Progenitor cell of endocrine pancreas (in vitro differentiated cells): ENCODE results near the gene CTNNA2. TPM values are rescaled to one million over a fixed set of nuclear protein-coding genes. Genes with fewer than 3 reads are reported as not detected.

Experiments used
- DNase-seq: peaks from one replicate; pipeline ENCODE4 v3.0.0; 2021; ENCODE audit warnings: low spot score; ENCODE audit not compliant: unreplicated experiment
- H3K27ac Mint-ChIP-seq: 2 replicates; pipeline ENCODE4 v1.8.0; 2021; ENCODE audit warnings: mild to moderate bottlenecking, moderate library complexity, mixed read lengths
- H3K27me3 Mint-ChIP-seq: 2 replicates; pipeline ENCODE4 v1.8.0; 2021; ENCODE audit warnings: mixed read lengths
- H3K36me3 Mint-ChIP-seq: 2 replicates; pipeline ENCODE4 v1.8.0; 2022; ENCODE audit warnings: mixed read lengths; ENCODE audit not compliant: insufficient read depth
- H3K4me1 Mint-ChIP-seq: 2 replicates; pipeline ENCODE4 v1.8.0; 2021; ENCODE audit warnings: low read depth, mixed read lengths
- H3K4me3 Mint-ChIP-seq: 2 replicates; pipeline ENCODE4 v1.8.0; 2021; ENCODE audit warnings: low read depth, mild to moderate bottlenecking, moderate library complexity, mixed read lengths
- H3K9me3 Mint-ChIP-seq: 2 replicates; pipeline ENCODE4 v1.8.0; 2021; ENCODE audit warnings: low read depth, mixed read lengths
- total RNA-seq: library from RNA; stranded (reverse); gene quantifications from 2 replicates; pipeline ENCODE4 v1.2.1, GENCODE V29; 2021
- TF ChIP-seq, protein P1 (sequence below): fragments of 200-600 bp; sonication (generic); IDR thresholded peaks from one replicate; pipeline ENCODE4 v1.5.0; 2021; ENCODE audit warnings: antibody characterized with exemption, mild to moderate bottlenecking; ENCODE audit not compliant: unreplicated experiment

CTNNA2 gene
- total RNA-seq, 1 donor from 2014 or later: 10.2 TPM

- no peak overlapping the region for H3K4me3 Mint-ChIP-seq
- DNase-seq: no peak
- H3K36me3 Mint-ChIP-seq: no peaks in the 10 kb centered on the region
- no peaks in the 10 kb centered on the region for H3K27me3 Mint-ChIP-seq
- TF ChIP-seq, protein P1, sequence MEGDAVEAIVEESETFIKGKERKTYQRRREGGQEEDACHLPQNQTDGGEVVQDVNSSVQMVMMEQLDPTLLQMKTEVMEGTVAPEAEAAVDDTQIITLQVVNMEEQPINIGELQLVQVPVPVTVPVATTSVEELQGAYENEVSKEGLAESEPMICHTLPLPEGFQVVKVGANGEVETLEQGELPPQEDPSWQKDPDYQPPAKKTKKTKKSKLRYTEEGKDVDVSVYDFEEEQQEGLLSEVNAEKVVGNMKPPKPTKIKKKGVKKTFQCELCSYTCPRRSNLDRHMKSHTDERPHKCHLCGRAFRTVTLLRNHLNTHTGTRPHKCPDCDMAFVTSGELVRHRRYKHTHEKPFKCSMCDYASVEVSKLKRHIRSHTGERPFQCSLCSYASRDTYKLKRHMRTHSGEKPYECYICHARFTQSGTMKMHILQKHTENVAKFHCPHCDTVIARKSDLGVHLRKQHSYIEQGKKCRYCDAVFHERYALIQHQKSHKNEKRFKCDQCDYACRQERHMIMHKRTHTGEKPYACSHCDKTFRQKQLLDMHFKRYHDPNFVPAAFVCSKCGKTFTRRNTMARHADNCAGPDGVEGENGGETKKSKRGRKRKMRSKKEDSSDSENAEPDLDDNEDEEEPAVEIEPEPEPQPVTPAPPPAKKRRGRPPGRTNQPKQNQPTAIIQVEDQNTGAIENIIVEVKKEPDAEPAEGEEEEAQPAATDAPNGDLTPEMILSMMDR: no peak
- H3K4me1 Mint-ChIP-seq: peaks cover 16% of the 10 kb centered on the region
- peaks cover 3% of the 10 kb centered on the region for H3K9me3 Mint-ChIP-seq
- H3K27ac Mint-ChIP-seq: peak overlapping the region; percentile 0
These were observed 320.5 kb downstream of the CTNNA2 start for GRCh38 chr2:79833235-79833878.

- H3K27ac Mint-ChIP-seq: peak overlapping the region; percentile 13
These were observed 323.1 kb downstream of the CTNNA2 start for GRCh38 chr2:79835911-79836310.

GRCh38 chr2:79844011-79844410 lies 331.2 kb downstream of the CTNNA2 start:
- H3K27me3 Mint-ChIP-seq: no peaks in the 10 kb centered on the region
- DNase-seq: no peak
- no peaks in the 10 kb centered on the region for H3K9me3 Mint-ChIP-seq
- no peaks in the 10 kb centered on the region for H3K36me3 Mint-ChIP-seq
- no peak overlapping the region for H3K4me3 Mint-ChIP-seq
- TF ChIP-seq, protein P1: no peak
- H3K27ac Mint-ChIP-seq: no peak overlapping the region
- peaks cover 2% of the 10 kb centered on the region for H3K4me1 Mint-ChIP-seq

More at GRCh38 chr2:79835911-79836310, 323.1 kb downstream of the CTNNA2 start:
- no peak overlapping the region for H3K4me3 Mint-ChIP-seq
- no peaks in the 10 kb centered on the region for H3K36me3 Mint-ChIP-seq
- H3K9me3 Mint-ChIP-seq: peaks cover 7% of the 10 kb centered on the region
- H3K4me1 Mint-ChIP-seq: peaks cover 16% of the 10 kb centered on the region
- DNase-seq: no peak
- TF ChIP-seq, protein P1: no peak
- H3K27me3 Mint-ChIP-seq: no peaks in the 10 kb centered on the region

DNA sequence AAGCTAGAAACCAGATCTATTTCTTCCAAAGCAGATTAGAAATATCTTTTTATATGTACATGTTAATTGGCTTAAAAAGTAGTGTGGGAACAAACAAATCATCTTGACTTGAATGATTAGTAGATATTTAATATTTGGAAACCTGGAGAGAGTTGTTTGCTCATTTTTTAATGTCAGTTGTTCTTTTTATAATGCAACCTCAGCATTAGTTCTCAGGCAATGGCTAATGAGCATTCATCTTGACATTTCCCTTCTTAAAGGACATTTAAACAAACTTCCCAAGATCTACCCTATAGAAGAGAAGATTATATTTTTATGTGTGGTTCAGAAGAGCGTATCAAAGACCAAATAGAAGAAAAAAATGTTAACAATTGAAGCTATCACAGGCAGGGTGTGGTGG lies 334.0 kb downstream of the CTNNA2 start:
- H3K9me3 Mint-ChIP-seq: no peaks in the 10 kb centered on the region
- no peak overlapping the region for H3K4me3 Mint-ChIP-seq
- peaks cover 4% of the 10 kb centered on the region for H3K27me3 Mint-ChIP-seq
- TF ChIP-seq, protein P1: no peak
- H3K4me1 Mint-ChIP-seq: peaks cover 2% of the 10 kb centered on the region
- DNase-seq: no peak
- no peaks in the 10 kb centered on the region for H3K36me3 Mint-ChIP-seq
- no peak overlapping the region for H3K27ac Mint-ChIP-seq

DNA sequence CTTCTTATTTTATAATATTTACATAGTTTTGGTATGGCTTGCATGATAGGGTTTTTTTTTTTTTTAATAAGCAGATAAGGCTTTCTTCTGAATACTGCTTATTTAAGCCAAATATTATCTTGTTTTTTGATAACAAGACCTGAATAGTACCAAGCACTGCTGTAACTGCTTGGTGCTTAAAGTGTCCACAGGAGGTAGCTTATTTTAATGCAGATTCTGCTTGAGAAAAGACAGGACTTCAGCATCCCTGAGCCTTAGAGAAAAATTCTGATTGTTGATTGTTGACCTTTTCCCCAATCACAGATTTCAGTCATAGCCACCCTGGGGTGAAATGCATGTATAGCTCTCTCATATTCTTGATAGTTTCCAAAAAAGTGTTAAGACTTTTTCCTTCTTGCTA lies 336.4 kb downstream of the CTNNA2 start:
- TF ChIP-seq, protein P1: no peak
- DNase-seq: no peak
- H3K4me3 Mint-ChIP-seq: no peak overlapping the region
- H3K4me1 Mint-ChIP-seq: no peaks in the 10 kb centered on the region
- H3K27me3 Mint-ChIP-seq: peaks cover 4% of the 10 kb centered on the region
- no peaks in the 10 kb centered on the region for H3K9me3 Mint-ChIP-seq
- H3K27ac Mint-ChIP-seq: no peak overlapping the region
- no peaks in the 10 kb centered on the region for H3K36me3 Mint-ChIP-seq
